ENCODE data around the gene CSAD. TPM values are rescaled to one million over a fixed set of nuclear protein-coding genes. Genes with fewer than 3 reads are reported as not detected.
A peak's percentile ranks its signal among the peaks of the same experiment; 100 is the strongest.

CSAD gene
- total RNA-seq, 2 donors from 2014 or later: 70.8 to 89.5 TPM

DNA sequence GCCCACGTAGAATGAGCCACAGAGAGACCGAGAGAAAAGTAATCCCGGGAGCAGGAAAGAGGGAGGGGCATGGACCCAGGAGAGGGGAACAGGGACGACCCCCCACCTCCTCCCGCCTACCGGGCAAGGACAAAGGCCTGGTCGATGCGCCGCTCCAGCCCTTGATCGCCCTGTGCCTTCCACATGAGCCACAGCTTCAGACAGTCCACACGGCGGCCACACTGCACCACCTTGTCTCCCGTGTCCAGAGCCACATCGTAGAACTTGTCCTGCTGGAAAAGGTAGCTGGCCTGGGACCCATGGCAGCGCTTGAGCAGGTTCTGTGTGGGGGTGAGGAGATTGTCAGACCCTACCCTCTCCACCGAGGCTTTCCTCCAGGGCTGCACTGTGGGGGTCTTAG is 20.7 kb downstream of the CSAD start:
- Histone ChIP-seq H3K36me3 (peaks cover 3% of the 10 kb centered on the region), H3K4me1 (ENCODE audit: control insufficient read depth in 1 of 2, low read depth in 2 of 2) (peaks cover 24 to 46% of the 10 kb centered on the region in 2 donors), H3K4me3 (no peak overlapping the region), H3K9me3 (no peaks in the 10 kb centered on the region), H3K27me3 (replicated peaks; ENCODE audit: insufficient read depth) (no peaks in the 10 kb centered on the region), H3K27ac (peak overlapping the region; percentile 65 to 96)
- ATAC-seq (ENCODE audit: insufficient number of reproducible peaks, low FRiP score, low read depth): no peak
- TF ChIP-seq, protein P1, sequence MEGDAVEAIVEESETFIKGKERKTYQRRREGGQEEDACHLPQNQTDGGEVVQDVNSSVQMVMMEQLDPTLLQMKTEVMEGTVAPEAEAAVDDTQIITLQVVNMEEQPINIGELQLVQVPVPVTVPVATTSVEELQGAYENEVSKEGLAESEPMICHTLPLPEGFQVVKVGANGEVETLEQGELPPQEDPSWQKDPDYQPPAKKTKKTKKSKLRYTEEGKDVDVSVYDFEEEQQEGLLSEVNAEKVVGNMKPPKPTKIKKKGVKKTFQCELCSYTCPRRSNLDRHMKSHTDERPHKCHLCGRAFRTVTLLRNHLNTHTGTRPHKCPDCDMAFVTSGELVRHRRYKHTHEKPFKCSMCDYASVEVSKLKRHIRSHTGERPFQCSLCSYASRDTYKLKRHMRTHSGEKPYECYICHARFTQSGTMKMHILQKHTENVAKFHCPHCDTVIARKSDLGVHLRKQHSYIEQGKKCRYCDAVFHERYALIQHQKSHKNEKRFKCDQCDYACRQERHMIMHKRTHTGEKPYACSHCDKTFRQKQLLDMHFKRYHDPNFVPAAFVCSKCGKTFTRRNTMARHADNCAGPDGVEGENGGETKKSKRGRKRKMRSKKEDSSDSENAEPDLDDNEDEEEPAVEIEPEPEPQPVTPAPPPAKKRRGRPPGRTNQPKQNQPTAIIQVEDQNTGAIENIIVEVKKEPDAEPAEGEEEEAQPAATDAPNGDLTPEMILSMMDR (IDR thresholded peaks at IDR 0.05): no peak
- DNase-seq (ENCODE audit: low spot score): no peak

DNA sequence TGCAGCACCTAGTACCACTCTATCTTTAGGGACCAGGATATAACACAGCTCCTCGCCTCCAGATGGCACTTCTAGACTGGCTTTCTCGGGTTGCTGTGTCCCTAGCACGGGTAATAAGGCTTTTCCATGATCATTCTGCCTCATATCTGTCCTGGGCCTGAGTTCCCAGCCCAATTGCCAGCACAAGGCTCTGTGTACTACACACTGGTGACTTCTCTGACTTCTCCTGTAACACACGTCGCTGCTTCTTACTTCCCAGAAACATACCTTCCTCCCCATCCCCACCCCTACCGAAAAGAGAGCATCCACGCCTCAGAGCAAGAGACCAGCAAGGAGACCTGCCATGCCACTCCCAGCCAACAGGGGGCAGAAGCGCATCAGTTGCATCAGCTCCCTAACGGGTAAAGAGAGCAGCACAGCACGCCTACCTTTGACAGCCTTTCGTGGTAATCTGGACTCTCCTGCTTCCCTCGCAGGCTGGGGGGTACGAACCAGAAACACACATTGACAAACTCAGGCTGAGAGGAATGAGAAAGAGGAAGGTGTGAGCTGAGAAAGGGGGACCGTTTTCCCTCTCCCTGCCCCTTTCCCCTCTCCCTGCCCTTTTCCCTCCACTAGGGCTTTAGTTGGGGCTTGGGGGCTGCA is 21.4 kb downstream of the CSAD start:
- DNase-seq (ENCODE audit: low spot score) (peak; percentile 62), ATAC-seq (ENCODE audit: insufficient number of reproducible peaks, low FRiP score, low read depth) (peak; percentile 33)
- TF ChIP-seq, protein P1 (IDR thresholded peaks at IDR 0.05): peak; percentile 98
- Histone ChIP-seq H3K4me3 (no peak overlapping the region), H3K4me1 (ENCODE audit: control insufficient read depth in 1 of 2, low read depth in 2 of 2) (peaks cover 28 to 53% of the 10 kb centered on the region in 2 donors), H3K9me3 (no peaks in the 10 kb centered on the region), H3K27me3 (replicated peaks; ENCODE audit: insufficient read depth) (no peaks in the 10 kb centered on the region), H3K36me3 (peaks cover 3% of the 10 kb centered on the region), H3K27ac (peak overlapping the region; percentile 65 to 96)

DNA sequence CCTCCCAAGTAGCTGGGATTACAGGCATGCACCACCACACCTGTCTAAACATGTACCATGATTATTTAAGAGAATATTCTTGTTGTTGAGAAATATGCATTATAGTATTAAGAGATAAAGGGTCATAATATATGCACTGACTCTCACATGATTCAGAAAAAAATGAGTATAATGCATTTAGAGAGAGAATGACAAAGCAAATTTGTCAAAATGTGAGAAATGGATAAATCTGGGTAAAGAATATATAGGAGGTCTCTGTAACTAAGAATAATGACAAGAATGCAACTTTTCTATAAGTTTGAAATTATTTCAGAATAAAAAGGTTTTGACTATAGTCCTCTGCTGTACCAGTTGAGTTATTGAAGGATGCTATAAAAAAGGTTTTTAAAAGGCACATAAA is 28.3 kb downstream of the CSAD start:
- Histone ChIP-seq H3K27me3 (replicated peaks; ENCODE audit: insufficient read depth) (no peaks in the 10 kb centered on the region), H3K4me1 (ENCODE audit: control insufficient read depth in 1 of 2, low read depth in 2 of 2) (peaks cover 22 to 46% of the 10 kb centered on the region in 2 donors), H3K9me3 (no peaks in the 10 kb centered on the region), H3K27ac (no peak overlapping the region), H3K4me3 (no peak overlapping the region), H3K36me3 (no peaks in the 10 kb centered on the region)
- TF ChIP-seq, protein P1 (IDR thresholded peaks at IDR 0.05): no peak
- ATAC-seq (ENCODE audit: insufficient number of reproducible peaks, low FRiP score, low read depth): no peak
- no peak for DNase-seq (ENCODE audit: low spot score)

DNA sequence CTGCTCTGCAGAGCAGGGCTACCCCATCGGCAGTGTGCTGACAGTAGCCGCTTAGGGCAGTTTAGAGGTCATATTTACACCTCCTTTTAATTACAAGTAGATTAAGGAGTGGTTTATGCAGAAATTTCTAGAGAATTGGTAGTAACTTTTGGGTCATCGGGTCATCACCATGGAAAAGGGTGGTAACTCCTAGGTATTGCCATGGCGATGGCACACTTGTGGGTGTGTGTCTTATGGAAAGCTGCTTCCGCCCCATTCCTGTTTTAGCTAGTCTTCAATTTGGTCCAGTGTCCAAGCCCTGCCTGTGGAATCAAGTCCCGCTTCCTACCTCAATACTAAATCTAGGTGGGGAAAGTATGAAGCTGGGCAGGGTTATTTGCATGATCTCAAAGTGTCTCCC is 29.7 kb downstream of the CSAD start:
- Histone ChIP-seq H3K36me3 (no peaks in the 10 kb centered on the region), H3K27me3 (replicated peaks; ENCODE audit: insufficient read depth) (no peaks in the 10 kb centered on the region), H3K4me3 (no peak overlapping the region), H3K4me1 (ENCODE audit: control insufficient read depth in 1 of 2, low read depth in 2 of 2) (peaks cover 12 to 33% of the 10 kb centered on the region in 2 donors), H3K27ac (peak overlapping the region in 1 of 2 donors; percentile 16), H3K9me3 (no peaks in the 10 kb centered on the region)
- ATAC-seq (ENCODE audit: insufficient number of reproducible peaks, low FRiP score, low read depth) (no peak), DNase-seq (ENCODE audit: low spot score) (no peak)
- TF ChIP-seq, protein P1 (IDR thresholded peaks at IDR 0.05): no peak

DNA sequence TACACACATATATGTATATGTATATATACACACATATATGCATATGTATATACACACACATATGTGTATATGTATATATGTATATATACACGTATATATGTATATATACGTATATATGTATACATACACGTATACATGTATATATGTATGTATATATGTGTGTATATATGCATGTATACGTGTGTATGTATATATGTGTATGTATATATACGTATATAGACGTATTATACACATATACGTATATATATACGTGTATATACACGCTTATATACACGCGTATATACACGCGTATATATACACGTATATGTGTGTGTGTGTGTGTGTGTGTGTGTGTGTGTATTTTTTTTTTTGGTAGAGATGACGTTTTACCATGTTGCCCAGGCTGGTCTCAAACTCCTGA is 33.1 kb downstream of the CSAD start:
- ATAC-seq (ENCODE audit: insufficient number of reproducible peaks, low FRiP score, low read depth) (no peak), DNase-seq (ENCODE audit: low spot score) (no peak)
- Histone ChIP-seq H3K4me1 (ENCODE audit: control insufficient read depth in 1 of 2, low read depth in 2 of 2) (peaks cover 6 to 15% of the 10 kb centered on the region in 2 donors), H3K4me3 (no peak overlapping the region), H3K27ac (no peak overlapping the region), H3K27me3 (replicated peaks; ENCODE audit: insufficient read depth) (no peaks in the 10 kb centered on the region), H3K36me3 (no peaks in the 10 kb centered on the region), H3K9me3 (no peaks in the 10 kb centered on the region)
- TF ChIP-seq, protein P1 (IDR thresholded peaks at IDR 0.05): no peak

Data from thoracic aorta (tissue), 2 donors.